HG03139 (cell line): ENCODE data around the gene CLHC1.
A peak's percentile ranks its signal among the peaks of the same experiment; 100 is the strongest.

Experiments used
- ATAC-seq: cut with Tn5 transposase; IDR thresholded peaks from one replicate; pipeline ENCODE4 v1.9.1; 2021; ENCODE audit not compliant: unreplicated experiment

The CLHC1 gene

DNA sequence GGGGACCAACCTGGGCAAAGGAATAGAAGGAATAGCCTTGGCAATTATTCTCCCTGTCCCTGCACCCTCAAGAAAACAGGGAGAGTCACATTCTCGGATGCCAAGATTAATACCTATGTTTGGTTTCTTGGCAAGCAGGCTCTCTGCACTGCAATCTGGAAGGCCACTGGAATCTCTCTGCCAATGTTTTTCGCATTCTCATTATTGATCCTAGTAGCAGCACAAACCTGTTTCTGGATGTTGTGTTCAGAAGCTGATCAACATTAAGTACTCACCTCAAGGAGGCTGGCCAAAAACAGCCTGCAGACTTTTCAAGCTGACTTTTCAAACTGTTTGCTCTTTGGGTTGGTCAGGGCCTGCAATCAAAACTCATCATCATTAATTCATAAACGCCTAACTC is 62.2 kb downstream of the CLHC1 start:
- no peak for ATAC-seq

DNA sequence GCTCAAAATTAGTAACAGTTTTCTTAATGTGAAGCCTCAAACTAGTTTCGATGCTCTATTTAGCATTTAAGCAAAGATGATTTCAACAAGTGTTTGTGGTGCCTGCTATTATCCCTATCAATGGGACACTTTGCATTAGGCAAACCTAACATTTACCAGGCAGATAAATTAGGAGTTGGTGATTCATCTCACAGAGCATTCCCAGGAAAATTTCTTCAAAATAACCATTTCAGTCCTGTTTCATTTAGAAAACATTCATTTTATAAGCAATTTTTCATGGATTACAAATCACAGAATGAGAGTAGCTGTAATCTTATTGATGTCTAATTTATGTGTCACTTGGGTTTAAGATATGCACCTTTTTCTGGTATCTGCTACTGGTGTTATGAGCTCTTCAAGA is 62.7 kb downstream of the CLHC1 start:
- ATAC-seq, result no peak

DNA sequence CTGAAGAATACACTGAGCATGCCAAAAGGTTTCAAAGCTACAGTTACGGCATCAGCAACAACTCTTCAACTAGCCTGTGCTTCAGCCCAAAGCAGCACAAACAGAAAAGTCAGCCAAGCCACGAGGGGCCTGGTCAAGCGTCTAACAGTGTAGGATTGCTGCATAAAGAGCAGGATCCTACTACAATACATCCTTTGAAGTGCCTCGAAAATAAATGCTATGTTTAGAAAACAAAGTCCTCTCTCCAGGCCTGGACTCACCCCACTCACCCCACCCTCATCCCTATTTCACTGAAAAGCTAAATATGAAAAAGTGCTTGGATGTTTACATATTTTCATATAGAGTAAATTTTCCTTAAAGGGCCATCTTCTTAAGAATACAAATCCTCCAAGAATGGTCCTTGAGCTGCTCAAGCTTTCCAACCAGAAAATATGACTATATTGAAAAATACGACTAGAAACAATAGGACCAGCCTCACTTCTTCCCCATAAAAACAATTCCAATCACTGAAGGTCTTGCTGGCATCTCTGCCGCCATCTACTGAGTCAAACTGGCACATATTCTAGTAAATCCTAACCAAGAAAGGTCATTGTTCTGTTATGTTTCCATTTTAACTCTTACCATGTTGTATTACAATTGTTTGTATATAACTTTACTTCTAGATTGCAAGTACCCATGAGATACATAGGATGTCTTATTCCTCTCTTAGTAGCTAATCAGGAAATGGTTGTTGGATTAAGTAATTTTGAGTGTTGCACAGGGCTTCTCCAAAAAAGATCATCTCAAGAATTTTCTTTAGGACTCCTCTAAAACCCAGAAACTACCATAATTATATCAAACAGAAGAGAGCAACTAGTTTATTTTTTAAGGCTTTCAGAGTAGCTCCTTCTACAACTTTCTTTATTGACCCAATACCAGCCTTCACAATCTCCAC is 63.6 kb downstream of the CLHC1 start:
- ATAC-seq, result no peak

DNA sequence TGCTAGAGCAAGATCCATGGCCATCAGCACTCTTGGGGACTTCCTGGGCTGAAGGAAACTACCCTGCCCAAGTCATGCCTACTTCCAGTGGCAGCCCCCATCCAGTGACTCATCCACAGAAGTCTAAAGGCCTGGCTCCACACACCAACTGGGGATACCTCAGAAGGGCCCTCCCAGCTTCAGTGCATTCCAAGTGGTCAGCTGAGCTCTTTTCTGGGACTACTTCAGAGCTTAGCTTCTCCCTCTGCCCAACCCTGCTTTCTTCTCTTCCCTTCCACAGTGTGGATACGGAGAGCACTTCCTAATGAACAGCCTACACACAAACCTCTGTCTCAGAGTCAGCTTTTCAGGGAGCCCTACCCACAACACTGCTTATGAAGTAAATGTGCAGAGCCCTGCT is 66.5 kb downstream of the CLHC1 start:
- no peak for ATAC-seq

DNA sequence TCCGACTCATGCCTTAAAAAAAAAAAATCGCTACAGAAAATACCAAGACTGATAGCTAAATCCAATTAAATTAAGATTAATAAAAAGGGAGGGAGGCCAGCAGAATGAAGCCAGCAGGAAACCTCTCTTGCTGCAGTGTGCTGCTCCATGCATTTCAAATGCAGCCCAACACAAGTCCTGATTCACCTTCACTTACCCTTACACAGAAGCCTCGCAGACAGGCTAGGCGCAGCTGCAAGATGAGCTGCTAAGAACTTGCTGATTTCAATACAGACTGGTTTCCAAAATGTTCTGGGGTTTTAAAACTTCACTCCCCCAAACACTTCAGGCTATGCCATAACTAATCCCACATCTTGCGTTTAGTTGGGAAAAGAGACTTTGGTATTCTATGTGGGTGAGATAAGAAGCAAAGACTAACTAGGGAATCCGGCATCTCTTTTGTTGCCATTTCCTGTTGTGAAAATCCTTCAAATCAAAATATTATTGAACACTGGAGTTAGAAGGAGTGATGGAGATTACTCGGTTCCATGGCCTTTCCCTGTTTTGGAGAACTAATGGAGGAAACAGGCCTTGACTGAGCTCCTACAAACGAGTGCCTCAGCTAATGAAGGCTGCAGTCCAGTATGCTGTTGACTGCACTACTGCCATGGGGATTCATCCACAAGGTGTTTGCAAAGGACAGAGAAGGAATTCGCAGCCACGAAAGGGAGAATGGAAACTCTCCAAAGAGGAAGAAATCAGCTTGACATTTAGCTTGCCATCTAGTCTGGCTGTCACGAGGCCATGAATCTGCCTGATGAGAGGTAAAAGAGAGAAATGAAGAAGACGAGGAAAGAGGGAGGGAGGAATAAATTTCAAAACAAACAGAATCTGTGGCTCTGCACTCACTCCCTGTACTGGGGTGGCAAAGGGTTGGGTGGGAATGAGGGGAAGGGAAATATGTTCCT is 67.3 kb downstream of the CLHC1 start:
- ATAC-seq, result no peak

DNA sequence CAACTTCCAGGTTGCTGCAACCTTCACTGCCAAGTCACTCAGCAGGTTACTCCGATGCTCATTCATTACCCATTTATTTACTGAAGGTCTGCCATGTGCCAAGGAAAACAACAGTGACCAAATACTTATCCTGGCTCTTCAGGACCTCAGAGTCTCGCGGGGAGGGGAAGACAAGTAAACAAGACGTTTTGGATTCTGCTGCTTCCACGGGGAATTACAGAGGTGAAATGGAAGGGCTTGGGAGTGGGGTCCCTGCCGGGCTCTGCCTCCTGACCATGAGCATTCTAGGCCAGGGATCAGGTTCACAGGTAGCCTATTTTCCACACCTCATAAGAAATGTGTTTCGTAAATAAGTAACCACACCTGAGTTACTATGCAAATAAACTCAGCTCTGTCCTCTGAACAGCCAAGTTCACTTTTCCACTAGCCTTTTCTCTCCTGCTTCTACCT is 68.1 kb downstream of the CLHC1 start:
- ATAC-seq, result no peak

DNA sequence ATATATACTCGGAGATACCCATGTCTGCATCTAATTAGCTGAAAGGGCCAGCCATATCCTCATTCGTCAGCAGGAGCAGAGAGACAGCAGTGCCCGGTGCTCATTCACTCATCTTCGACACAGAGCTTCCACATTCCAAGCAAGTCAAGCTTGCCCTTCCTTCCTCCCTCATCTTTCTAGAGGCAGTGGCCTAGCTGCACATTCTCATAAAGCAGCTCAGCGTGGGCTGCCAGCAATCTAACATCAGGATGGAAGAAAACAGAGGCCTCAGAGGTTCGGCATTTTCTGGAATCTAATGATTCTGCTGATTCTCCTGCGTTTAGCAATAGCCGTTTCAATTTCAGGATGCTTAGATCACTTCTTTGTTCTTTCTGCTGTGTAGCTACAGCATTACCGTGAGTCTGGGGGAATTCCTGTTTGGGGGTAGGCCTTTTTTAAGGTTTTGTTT is 68.8 kb downstream of the CLHC1 start:
- no peak for ATAC-seq

DNA sequence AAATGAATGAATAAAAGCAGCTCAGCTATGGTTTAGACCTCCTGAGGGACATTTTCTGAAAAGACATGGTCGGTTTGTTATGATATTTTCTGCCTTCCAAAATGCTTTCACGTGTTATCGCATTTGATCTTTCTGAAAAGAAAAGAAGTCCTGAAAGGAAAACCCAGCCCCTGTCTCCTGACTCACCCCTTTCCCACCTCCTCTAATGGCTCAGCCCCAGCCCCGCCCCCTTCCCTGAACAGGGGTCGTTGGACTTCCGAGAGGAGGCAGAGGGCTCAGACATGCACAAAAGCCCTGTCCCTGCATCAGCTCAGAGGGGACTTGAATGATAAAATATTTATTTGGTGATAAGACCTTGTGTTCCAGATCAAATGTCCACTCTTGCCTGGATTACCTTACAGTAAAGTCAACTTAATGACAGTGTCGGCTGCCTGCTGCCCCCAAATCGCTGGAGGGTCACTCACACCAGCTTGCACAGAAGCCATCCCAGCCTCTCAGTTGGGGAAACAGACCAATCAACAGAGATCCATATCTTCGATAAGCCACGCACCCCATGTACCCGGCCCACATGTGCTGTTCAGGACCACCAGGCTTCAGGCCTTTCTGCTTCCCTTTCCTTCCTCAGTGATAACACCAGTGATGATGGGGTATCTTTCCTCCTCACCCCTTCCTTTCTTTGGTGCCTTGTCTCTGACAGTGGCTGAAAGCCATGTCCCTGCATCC is 69.6 kb downstream of the CLHC1 start:
- no peak for ATAC-seq

DNA sequence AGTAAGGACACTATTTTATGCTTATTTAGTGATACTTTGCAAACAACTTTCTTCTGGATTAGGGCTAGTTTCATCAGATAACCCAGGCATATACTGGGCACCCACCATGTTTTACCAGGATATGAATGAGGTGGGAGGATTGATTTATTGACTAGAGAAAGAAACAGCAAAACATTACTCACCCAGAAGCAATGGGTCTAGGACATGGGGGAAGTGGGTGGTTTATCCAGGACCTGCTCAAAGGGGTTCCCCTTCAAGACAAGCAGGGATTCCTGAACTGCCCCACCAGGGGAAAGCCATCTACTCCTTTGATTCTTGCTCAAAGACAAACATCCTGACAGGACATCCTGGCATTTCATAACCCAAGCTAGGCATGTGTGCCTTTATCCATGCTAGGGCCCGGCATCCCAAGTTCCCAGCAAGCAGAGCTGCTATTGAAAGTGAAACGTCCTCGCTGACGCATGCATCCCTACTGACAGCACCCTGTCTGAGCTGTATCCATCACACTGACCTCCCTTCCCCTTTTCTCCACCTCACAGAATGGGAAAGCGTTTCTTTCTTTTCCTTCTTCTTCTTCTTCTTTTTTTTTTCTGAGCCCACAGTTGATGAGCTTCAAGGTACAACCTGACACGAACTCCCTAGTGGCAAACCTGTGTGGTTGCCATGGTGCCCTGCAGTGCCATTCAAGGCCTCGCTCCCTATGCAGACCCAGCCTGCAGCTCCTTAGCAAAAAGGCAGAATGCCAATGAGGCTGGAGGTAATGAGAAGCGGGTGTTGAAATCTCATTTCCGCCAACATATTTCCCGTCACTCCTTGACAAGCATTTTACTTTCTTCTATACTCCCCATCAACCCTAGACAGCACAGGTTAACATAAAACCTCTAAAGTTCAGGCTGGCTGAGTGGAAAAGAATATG is 70.5 kb downstream of the CLHC1 start:
- ATAC-seq, result no peak

DNA sequence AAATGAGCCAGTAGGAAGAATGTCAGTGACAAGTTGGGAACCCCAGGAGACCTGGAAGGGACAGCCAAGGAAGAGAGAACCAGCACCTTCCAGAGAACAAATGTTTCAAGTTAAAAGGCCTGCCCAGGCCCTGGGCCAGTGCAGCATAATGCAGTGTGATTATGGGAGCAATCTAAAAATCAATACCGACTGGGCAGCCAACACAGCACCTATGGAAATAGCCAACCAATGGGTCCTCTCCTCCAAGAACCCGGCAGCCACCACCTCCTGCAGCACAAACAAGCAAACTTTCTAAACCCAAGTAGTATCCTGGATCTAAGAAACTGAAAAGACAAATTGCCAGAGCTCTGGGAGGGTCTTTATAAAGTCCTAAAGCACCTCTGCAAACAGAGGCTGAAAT is 71.7 kb downstream of the CLHC1 start:
- no peak for ATAC-seq

DNA sequence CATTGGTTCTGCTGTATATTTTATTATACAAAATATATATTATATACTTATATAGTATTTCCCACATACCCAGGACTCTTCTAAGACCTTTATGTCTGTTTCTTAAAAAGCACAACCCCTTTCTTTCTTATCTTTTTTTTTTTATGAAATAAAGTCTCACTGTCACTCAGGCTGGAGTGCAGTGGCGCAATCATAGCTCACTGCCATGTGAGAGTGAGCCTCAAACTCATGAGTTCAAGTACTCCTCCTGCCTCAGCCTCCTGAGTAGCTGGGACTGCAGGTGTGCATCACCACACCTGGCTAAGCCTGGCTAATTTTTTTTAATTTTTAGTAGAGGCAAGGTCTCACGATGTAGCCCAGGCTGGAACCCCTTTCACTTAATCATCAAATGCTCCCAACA is 72.3 kb downstream of the CLHC1 start:
- ATAC-seq, result no peak

DNA sequence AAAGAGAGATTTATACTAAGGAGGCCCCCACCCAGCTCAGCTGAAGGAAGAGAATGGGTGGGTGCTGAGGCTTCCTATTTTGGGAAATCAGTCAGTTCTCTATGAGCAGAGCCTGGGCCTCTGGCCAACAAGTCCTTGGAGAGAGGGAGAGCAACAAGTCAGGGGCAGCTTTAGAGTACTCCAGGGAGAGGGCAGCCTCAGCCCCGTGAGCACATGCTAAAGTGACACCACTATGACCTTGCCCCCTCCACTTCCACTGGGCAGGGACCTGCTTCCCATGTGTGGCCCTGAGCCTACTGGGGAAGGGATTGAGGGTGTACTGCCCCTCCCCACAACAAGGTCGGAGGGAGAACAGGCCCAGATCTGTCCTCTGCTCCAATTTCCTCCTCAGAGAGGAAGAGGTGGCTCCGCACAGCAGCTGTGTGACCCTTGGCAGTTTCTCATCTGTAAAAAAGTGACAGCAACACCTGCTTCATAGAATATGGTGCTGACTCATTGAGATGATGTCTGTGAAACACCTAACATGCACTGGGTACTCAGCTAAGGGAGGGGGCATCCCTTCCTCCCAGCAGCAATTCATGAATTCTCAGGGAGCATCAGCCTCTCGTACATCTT is 72.9 kb downstream of the CLHC1 start:
- peak; percentile 75 for ATAC-seq

DNA sequence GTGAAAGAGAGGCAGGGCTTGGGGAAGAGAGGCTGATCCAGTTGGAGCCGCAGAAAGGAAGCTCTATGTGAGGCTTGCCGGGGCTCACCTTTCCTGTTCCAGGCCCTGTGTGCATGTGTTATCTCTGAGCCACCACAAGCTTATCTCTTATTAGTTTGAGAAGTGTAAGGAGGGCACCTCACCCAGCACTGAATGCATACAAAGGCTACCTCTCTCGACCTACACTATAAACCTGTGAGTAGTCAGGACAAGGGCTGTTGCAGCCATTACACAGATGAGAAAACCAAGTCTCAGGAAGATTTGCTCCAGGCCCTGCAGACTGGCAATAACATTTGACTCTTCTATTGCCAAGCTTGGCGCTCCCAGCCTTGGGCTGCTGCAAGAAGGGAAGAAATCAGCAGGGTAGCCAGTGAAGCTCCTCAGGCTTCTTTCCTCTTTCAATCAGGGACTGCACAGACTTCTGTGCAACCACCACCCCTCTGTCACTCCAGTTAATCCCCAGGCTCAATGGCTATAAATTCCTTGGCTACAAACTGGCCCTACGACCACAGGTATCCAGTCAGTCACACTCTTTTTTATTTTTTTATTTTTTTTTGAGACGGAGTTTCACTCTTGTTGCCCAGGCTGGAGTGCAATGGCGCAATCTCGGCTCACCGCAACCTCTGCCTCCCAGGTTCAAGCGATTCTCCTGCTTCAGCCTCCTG is 73.8 kb downstream of the CLHC1 start:
- no peak for ATAC-seq

DNA sequence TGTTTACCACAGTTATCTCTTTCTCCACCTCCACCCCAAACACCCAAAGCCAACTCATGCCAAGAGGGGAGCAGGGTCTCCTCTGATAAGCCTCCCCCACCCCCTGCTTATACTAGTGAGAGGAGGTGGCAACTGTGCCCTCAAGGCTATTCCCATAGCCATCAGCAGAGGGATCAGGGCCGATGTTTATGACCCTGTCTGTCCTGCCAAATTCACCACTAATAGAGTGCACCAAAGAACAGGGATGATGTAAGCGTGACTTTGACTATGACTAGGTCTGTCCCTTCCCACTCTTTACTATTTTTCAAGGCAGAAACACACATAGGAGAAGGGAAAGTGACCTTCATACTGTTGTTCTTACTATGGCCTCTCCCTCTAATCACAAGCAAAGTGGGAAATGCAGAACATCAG is 74.6 kb downstream of the CLHC1 start:
- ATAC-seq, result no peak

DNA sequence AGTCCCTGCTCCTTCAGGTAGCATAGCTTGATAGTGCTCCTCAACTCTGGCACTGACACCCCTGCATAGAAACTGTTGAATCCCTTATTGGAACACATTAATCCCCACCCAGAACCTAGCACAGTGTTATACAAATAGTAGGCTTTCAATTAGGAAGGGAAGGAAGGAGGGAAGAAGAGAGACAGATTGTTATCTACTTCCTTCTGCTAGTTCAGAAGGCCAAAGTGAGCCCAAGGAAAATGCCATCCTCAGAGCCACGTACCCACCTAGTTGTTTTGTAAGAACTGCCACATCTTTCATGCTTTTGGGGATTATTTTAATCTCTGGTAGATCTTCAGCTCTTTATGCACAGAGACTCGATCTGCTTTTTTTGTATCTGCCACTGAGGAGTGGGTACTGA is 75.1 kb downstream of the CLHC1 start:
- no peak for ATAC-seq

DNA sequence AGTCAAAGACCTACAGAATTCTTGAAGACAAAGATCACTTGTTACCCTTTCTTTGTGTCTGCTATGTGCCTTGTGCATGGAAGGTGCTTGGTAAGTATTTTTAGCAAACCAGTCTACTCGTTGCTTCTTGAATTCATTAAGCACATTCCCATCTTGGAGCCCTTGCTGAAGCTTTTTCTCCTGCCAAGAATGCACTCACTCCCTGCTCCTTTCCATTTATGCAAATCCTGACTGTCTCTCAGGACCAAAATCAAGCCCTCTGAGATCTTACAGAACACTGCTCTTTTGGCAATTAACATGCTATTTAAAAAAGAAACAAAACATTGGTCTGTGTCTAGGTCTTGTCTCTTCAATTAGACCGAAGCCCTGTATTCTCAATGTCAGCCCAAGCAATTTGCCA is 75.8 kb downstream of the CLHC1 start:
- ATAC-seq, result no peak

DNA sequence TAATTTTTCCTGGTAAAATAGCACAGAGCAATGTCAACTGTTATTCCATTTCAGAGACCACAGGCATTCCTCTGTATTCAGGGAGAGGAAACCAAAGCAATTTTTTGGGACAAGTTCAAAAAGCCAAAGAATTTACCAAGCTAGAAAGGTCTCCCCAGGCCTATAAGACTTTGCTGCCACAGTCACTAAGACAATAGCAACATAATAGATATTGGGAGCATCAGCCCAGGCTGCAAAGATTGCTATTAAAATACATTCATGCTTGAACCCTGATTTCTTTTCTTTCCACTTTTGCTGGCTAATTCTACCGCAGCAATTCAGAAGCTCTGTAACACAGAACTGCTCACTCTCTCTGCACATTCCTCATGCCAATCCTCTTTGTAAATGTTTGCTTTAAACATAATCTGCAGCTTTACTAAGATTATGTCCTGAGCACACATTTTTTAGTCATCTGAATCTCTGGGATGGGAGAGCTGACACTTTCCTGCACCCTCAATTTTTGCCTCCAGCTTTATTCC is 76.3 kb downstream of the CLHC1 start:
- no peak for ATAC-seq

DNA sequence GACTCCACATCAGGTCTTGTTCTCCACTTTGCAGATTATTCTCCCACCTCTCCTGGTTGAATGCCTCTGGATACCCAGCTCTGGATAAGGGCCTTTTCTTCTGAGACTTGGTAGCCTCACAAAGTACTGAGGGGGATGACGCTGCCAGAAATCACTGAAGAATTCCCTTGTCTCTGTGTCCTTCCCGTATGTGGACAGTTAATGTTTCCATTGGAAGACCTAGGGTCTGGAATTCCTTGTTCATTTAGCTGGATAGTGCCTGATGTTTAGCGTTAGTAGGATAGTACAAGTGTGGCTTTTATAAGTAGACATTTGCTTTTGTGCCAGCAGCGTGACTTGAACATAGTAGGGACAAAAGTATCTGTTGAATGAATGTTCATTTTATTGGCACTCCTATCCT is 76.9 kb downstream of the CLHC1 start:
- no peak for ATAC-seq

DNA sequence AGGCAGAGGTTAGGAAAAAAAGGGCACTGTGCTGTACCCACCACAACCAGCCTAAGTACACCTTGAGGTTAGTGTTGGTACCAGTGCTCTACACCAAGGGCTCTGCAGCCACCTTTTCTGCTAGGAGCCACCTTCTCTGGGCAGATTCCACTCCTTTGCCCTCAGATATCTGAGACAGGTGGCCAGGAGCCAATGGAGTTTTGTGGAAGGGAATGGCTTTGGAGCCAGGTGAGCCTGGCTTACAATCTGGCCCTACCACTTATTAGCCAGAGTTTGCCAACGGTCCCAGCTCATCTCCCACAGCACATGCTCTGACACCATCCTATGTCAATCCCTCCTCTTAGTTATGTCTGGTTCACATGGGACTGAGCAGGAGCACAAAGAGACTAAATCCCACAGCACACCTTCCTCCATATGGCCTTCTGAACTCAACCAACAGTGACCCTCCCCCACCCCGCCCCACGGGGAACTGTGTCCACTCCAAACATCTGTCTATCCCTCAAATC is 77.5 kb downstream of the CLHC1 start:
- ATAC-seq, result no peak
